ENCODE results near the gene PCDH19. TPM values are rescaled to one million over a fixed set of nuclear protein-coding genes. Genes with fewer than 3 reads are reported as not detected.

Gene PCDH19
- total RNA-seq, 4 donors from 2014 or later, result 0.74 to 4.3 (median 2.3) TPM

- ATAC-seq (ENCODE audit: low FRiP score) (no peak), DNase-seq (ENCODE audit: low spot score) (no peak)
- TF ChIP-seq CTCF (IDR thresholded peaks at IDR 0.05), result no peak
Measured at GRCh38 chrX:100395781-100396180, 14.3 kb downstream of the PCDH19 start.

DNA sequence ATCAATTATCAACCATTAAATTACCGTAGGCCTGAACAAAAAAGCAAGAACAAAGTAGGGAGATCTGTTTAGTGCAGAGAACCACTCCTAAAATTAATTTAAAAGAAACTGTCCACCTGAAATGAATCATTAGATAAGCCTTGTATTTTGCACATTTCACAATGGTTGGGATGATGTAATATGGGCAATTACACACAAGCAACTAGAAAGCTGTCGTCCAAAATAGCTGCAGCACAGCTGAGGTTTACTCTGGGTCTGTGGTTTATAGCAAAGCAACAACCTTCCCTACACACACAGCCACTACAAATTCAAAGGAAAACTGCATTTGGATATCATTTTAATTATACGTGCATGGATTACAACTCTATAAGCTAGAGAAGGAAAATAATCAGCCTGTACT is 28.5 kb downstream of the PCDH19 start:
- ATAC-seq (ENCODE audit: low FRiP score) (no peak), DNase-seq (ENCODE audit: low spot score) (no peak)
- TF ChIP-seq CTCF (IDR thresholded peaks at IDR 0.05), result no peak

GRCh38 chrX:100379388-100379986 is 30.6 kb downstream of the PCDH19 start:
- TF ChIP-seq CTCF (IDR thresholded peaks at IDR 0.05), result no peak
- ATAC-seq (ENCODE audit: low FRiP score) (no peak), DNase-seq (ENCODE audit: low spot score) (no peak)

GRCh38 chrX:100377826-100378225 is 32.2 kb downstream of the PCDH19 start:
- ATAC-seq (ENCODE audit: low FRiP score), result no peak
- no peak for TF ChIP-seq CTCF (IDR thresholded peaks at IDR 0.05)
- DNase-seq (ENCODE audit: low spot score), result no peak

DNA sequence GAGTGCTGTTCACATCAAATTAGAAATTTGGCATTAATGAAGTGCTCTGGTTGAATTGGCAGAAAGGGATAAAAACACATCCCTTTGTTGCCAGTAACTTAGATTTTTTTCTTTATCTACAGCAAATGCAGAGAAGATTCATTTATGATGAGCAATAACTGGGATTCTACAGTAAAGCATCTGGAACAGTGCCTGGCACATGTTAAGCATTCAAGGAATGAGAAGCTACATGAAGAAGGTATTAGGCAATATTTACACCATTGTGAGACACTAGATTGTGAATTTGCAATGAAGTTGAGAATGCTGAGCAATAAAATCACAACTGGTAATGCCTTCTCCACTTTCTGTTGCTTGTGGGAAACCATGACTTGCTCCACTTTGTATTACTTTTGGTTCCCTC is 33.5 kb downstream of the PCDH19 start:
- no peak for DNase-seq (ENCODE audit: low spot score)
- ATAC-seq (ENCODE audit: low FRiP score), result peak; percentile 71
- TF ChIP-seq CTCF (IDR thresholded peaks at IDR 0.05), result no peak

DNA sequence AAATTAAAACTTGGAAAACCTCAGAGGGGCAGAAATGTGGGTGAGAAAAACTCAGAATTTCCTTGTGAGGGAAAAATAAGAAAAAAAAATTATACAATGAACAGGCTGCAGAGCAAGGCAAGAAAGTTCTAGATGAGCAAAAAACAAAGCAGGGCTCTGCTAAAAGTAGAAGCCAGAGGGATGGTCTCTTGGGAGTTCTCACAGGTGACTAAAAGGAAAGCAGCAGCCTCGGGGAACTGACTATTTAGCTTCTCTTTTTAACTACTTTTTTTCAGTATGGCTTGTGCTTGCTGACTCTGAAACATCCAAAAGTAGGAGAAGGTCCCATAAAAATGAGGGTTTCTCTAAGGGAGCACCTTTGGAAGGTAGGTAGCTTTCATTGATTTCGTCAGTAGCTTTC is 36.4 kb downstream of the PCDH19 start:
- no peak for DNase-seq (ENCODE audit: low spot score)
- ATAC-seq (ENCODE audit: low FRiP score), result no peak
- TF ChIP-seq CTCF (IDR thresholded peaks at IDR 0.05), result no peak

DNA sequence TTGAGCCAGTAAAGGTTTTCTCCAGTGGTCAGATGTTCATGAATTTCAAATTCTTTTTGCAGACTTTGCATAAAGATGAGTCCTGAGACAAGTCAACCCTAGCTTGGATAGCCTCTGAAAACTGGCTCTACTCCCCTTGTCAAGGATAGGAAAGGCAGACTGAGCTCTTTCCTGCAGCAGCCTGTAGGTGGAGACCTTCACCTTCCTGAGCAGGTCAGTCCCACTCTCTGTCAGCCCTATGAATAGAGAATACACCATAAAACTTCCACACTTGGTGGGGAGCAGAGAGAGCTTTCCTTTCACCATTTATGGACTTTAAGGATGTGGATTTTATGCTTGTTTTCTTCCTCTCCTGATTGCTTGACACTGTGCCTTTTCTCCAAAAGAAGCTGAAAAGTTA is 41.9 kb downstream of the PCDH19 start:
- no peak for DNase-seq (ENCODE audit: low spot score)
- ATAC-seq (ENCODE audit: low FRiP score), result no peak
- no peak for TF ChIP-seq CTCF (IDR thresholded peaks at IDR 0.05)

Data from omental fat pad (tissue), 4 donors.